ENCODE results near the gene TCAP.

Gene TCAP

GRCh38 chr17:39638317-39638716 is 26.8 kb upstream of the TCAP start:
- TF ChIP-seq CTCF (IDR thresholded peaks at IDR 0.05; ENCODE audit: low read depth, low read length): no peak
- Histone ChIP-seq H3K9me3 (no peaks in the 10 kb centered on the region), H3K4me3 (ENCODE audit: low read depth, low read length) (peak overlapping the region; percentile 96), H3K36me3 (no peaks in the 10 kb centered on the region), H3K27me3 (no peaks in the 10 kb centered on the region), H3K4me1 (no peaks in the 10 kb centered on the region)
- no peak for DNase-seq

- no peaks in the 10 kb centered on the region for H3K9me3 ChIP-seq
- no peaks in the 10 kb centered on the region for H3K4me1 ChIP-seq
- no peak overlapping the region for H3K4me3 ChIP-seq (ENCODE audit: low read depth, low read length)
Measured at GRCh38 chr17:39639043-39639442, 26.1 kb upstream of the TCAP start.

GRCh38 chr17:39639566-39640458 is 25.3 kb upstream of the TCAP start:
- no peak overlapping the region for H3K4me3 ChIP-seq (ENCODE audit: low read depth, low read length)
- H3K4me1 ChIP-seq: no peaks in the 10 kb centered on the region
- H3K36me3 ChIP-seq: no peaks in the 10 kb centered on the region
- no peak for TF ChIP-seq CTCF (IDR thresholded peaks at IDR 0.05; ENCODE audit: low read depth, low read length)
- no peaks in the 10 kb centered on the region for H3K27me3 ChIP-seq
- DNase-seq: no peak
- no peaks in the 10 kb centered on the region for H3K9me3 ChIP-seq

More at GRCh38 chr17:39639043-39639442, 26.1 kb upstream of the TCAP start:
- TF ChIP-seq CTCF (IDR thresholded peaks at IDR 0.05; ENCODE audit: low read depth, low read length): no peak
- Histone ChIP-seq H3K36me3 (no peaks in the 10 kb centered on the region), H3K27me3 (no peaks in the 10 kb centered on the region)
- DNase-seq: no peak

GRCh38 chr17:39640591-39641031 is 24.5 kb upstream of the TCAP start:
- Histone ChIP-seq H3K9me3 (no peaks in the 10 kb centered on the region), H3K4me3 (ENCODE audit: low read depth, low read length) (no peak overlapping the region), H3K36me3 (no peaks in the 10 kb centered on the region), H3K4me1 (no peaks in the 10 kb centered on the region), H3K27me3 (no peaks in the 10 kb centered on the region)
- DNase-seq: no peak
- TF ChIP-seq CTCF (IDR thresholded peaks at IDR 0.05; ENCODE audit: low read depth, low read length): no peak

- Histone ChIP-seq H3K4me3 (ENCODE audit: low read depth, low read length) (no peak overlapping the region), H3K9me3 (no peaks in the 10 kb centered on the region), H3K4me1 (no peaks in the 10 kb centered on the region), H3K36me3 (no peaks in the 10 kb centered on the region), H3K27me3 (no peaks in the 10 kb centered on the region)
- TF ChIP-seq CTCF (IDR thresholded peaks at IDR 0.05; ENCODE audit: low read depth, low read length): no peak
- DNase-seq: no peak
Measured at GRCh38 chr17:39641097-39641496, 24.1 kb upstream of the TCAP start.

- H3K4me3 ChIP-seq (ENCODE audit: low read depth, low read length): no peak overlapping the region
- TF ChIP-seq CTCF (IDR thresholded peaks at IDR 0.05; ENCODE audit: low read depth, low read length): no peak
- H3K36me3 ChIP-seq: no peaks in the 10 kb centered on the region
- H3K9me3 ChIP-seq: no peaks in the 10 kb centered on the region
- H3K27me3 ChIP-seq: no peaks in the 10 kb centered on the region
- no peak for DNase-seq
- H3K4me1 ChIP-seq: no peaks in the 10 kb centered on the region
Measured at GRCh38 chr17:39641883-39642282, 23.3 kb upstream of the TCAP start.
